Measurements from ENCODE around the gene EXOC3L4. TPM values are rescaled to one million over a fixed set of nuclear protein-coding genes. Genes with fewer than 3 reads are reported as not detected.

Gene EXOC3L4
- total and polyA plus RNA-seq, 2 of the 8 experiments (the other 6 are each of a cell fraction or from before 2014, with no cell fraction given), result 0.45 to 0.57 TPM

GRCh38 chr14:103151270-103151945 is 56.9 kb downstream of the EXOC3L4 start (continued):
- no peak for TF ChIP-seq ATF3 (IDR thresholded peaks at IDR 0.05; ENCODE audit: insufficient read depth, low read depth, low read length)
- no peak for TF ChIP-seq RAD21 (IDR thresholded peaks at IDR 0.05 in 1 of 2, conservative IDR thresholded peaks at IDR 0.05 in 1 of 2; ENCODE audit: low read depth in 2 of 2, low read length in 2 of 2)
- no peak for TF ChIP-seq SP4 (IDR thresholded peaks at IDR 0.05; ENCODE audit: low read length)
- TF ChIP-seq SP1 (IDR thresholded peaks at IDR 0.05; ENCODE audit: low read depth, low read length), result no peak

Measured in H1 (cell line).